GM19467 (cell line): ENCODE measurements around the gene TRIM65.

ENCODE experiments used
- ATAC-seq: cut with Tn5 transposase; IDR thresholded peaks from one replicate; pipeline ENCODE4 v1.9.1; 2021; ENCODE audit warnings: mild to moderate bottlenecking, moderate library complexity; ENCODE audit not compliant: unreplicated experiment

TRIM65 gene

GRCh38 chr17:75896415-75897159 is at the start of gene TRIM65:
Gene TRIM65, minus strand, starts transcription at chr17:75896951. Its CDS starts 14 bp downstream, at chr17:75896937.
- ATAC-seq = peak; percentile 44

- ATAC-seq = no peak
Observed at GRCh38 chr17:75945211-75945610, 48.5 kb upstream of the TRIM65 start.

- no peak for ATAC-seq
Observed at GRCh38 chr17:75943491-75943890, 46.7 kb upstream of the TRIM65 start.

GRCh38 chr17:75942473-75942872 is 45.7 kb upstream of the TRIM65 start:
- ATAC-seq = no peak

GRCh38 chr17:75941442-75941819 is 44.7 kb upstream of the TRIM65 start:
- no peak for ATAC-seq

GRCh38 chr17:75940727-75941441 is 44.1 kb upstream of the TRIM65 start, which contains the start of gene FBF1:
Gene FBF1, minus strand, starts transcription at chr17:75941042. Its CDS starts 2,893 bp downstream, at chr17:75938149.
- ATAC-seq = peak; percentile 90

- ATAC-seq = no peak
Observed at GRCh38 chr17:75937652-75938051, 40.9 kb upstream of the TRIM65 start.

- ATAC-seq = no peak
Observed at GRCh38 chr17:75933808-75934207, 37.1 kb upstream of the TRIM65 start.

- ATAC-seq = no peak
Observed at GRCh38 chr17:75932852-75933251, 36.1 kb upstream of the TRIM65 start.

GRCh38 chr17:75931062-75931461 is 34.3 kb upstream of the TRIM65 start:
- no peak for ATAC-seq

- ATAC-seq = no peak
Observed at GRCh38 chr17:75927286-75927922, 30.7 kb upstream of the TRIM65 start.

- ATAC-seq = no peak
Observed at GRCh38 chr17:75926456-75926855, 29.7 kb upstream of the TRIM65 start.

- ATAC-seq = no peak
Observed at GRCh38 chr17:75925912-75926311, 29.2 kb upstream of the TRIM65 start.

GRCh38 chr17:75925103-75925502 is 28.4 kb upstream of the TRIM65 start:
- no peak for ATAC-seq

GRCh38 chr17:75922963-75923874 is 26.5 kb upstream of the TRIM65 start:
- ATAC-seq = no peak

- ATAC-seq = no peak
Observed at GRCh38 chr17:75922173-75922961, 25.6 kb upstream of the TRIM65 start.

GRCh38 chr17:75921596-75921995 is 24.8 kb upstream of the TRIM65 start:
- ATAC-seq = no peak

GRCh38 chr17:75920045-75920560 is 23.4 kb upstream of the TRIM65 start:
- no peak for ATAC-seq

GRCh38 chr17:75919611-75920010 is 22.9 kb upstream of the TRIM65 start:
- ATAC-seq = no peak
